HG03064 (cell line): ENCODE data around the gene LHPP.

Source experiments
- ATAC-seq: cut with Tn5 transposase; IDR thresholded peaks from one replicate; pipeline ENCODE4 v1.9.1; 2021; ENCODE audit warnings: low read depth; ENCODE audit not compliant: unreplicated experiment

LHPP gene

GRCh38 chr10:124532788-124533187 lies 71.2 kb downstream of the LHPP start:
- no peak for ATAC-seq

- ATAC-seq, result no peak
These were observed 71.6 kb downstream of the LHPP start for GRCh38 chr10:124533266-124533665.

- no peak for ATAC-seq
These were observed 72.7 kb downstream of the LHPP start for GRCh38 chr10:124534231-124534798.

- ATAC-seq, result no peak
These were observed 73.4 kb downstream of the LHPP start for GRCh38 chr10:124534826-124535601.

GRCh38 chr10:124535731-124536495 lies 74.3 kb downstream of the LHPP start:
- ATAC-seq, result no peak

- no peak for ATAC-seq
These were observed 75.0 kb downstream of the LHPP start for GRCh38 chr10:124536496-124537050.

- no peak for ATAC-seq
These were observed 75.6 kb downstream of the LHPP start for GRCh38 chr10:124537166-124537725.

- ATAC-seq, result no peak
These were observed 76.3 kb downstream of the LHPP start for GRCh38 chr10:124537891-124538290.

GRCh38 chr10:124538706-124539105 lies 77.1 kb downstream of the LHPP start:
- ATAC-seq, result no peak

GRCh38 chr10:124539935-124540641 lies 78.5 kb downstream of the LHPP start:
- ATAC-seq, result no peak

- ATAC-seq, result no peak
These were observed 79.7 kb downstream of the LHPP start for GRCh38 chr10:124541076-124541903.

- no peak for ATAC-seq
These were observed 80.7 kb downstream of the LHPP start for GRCh38 chr10:124542336-124542735.

GRCh38 chr10:124543146-124543545 lies 81.5 kb downstream of the LHPP start:
- no peak for ATAC-seq

- no peak for ATAC-seq
These were observed 82.3 kb downstream of the LHPP start for GRCh38 chr10:124543971-124544370.

- ATAC-seq, result no peak
These were observed 83.1 kb downstream of the LHPP start for GRCh38 chr10:124544711-124545110.

GRCh38 chr10:124545351-124546054 lies 83.9 kb downstream of the LHPP start:
- ATAC-seq, result no peak

GRCh38 chr10:124546055-124546369 lies 84.4 kb downstream of the LHPP start:
- ATAC-seq, result no peak

- ATAC-seq, result no peak
These were observed 85.5 kb downstream of the LHPP start for GRCh38 chr10:124546957-124547646.
